H1 (cell line): ENCODE data around the gene PWP2. TPM values are rescaled to one million over a fixed set of nuclear protein-coding genes. Genes with fewer than 3 reads are reported as not detected.

Experiments used
- CTCF ChIA-PET: fragments of 300-600 bp; sonication (Branson Sonifier 250); formaldehyde crosslinking; loops from one replicate; lab custom pipeline; 2021; ENCODE audit not compliant: partially characterized antibody; lab: Charles Lee
- POLR2A ChIA-PET: fragments of 300-600 bp; sonication (Branson Sonifier 250); formaldehyde crosslinking; loops from one replicate; lab custom pipeline; 2021; ENCODE audit warnings: inconsistent platforms; ENCODE audit not compliant: partially characterized antibody; lab: Charles Lee
- DNase-seq, 2 experiments: peaks; one replicate each; pipeline versions ENCODE4 v3.0.0 to v3.0.0-alpha.2; 2010 to 2022; ENCODE audit warnings: low spot score in 2 of 2, low read depth in 1 of 2, mixed read lengths in 1 of 2
- FAIRE-seq: peaks from 2 replicates; lab custom pipeline; 2011; peaks lifted over from hg19 to GRCh38; lab: Jason Lieb, UNC
- H2AFZ ChIP-seq: 2 replicates; pipeline ENCODE4 v1.8.1; 2012; ENCODE audit warnings: low read length, inconsistent platforms
- H2AK5ac ChIP-seq: 2 replicates; pipeline ENCODE4 v1.6.1; 2013; ENCODE audit warnings: low read depth, low read length
- H2BK120ac ChIP-seq: replicated peaks from 2 replicates; pipeline ENCODE3; 2013; ENCODE audit warnings: low read depth, low read length, inconsistent platforms
- H2BK12ac ChIP-seq: 2 replicates; pipeline ENCODE4 v1.6.1; 2013; ENCODE audit warnings: low read depth, low read length
- H2BK15ac ChIP-seq: 2 replicates; pipeline ENCODE4 v1.6.1; 2013; ENCODE audit warnings: low read length
- H2BK20ac ChIP-seq: 2 replicates; pipeline ENCODE4 v1.6.1; 2013; ENCODE audit warnings: low read length
- H2BK5ac ChIP-seq: 2 replicates; pipeline ENCODE4 v1.6.1; 2013; ENCODE audit warnings: low read depth, low read length
- H3K14ac ChIP-seq: 2 replicates; pipeline ENCODE4 v1.6.1; 2013; ENCODE audit warnings: inconsistent platforms; ENCODE audit not compliant: insufficient read length
- H3K18ac ChIP-seq: 2 replicates; pipeline ENCODE4 v1.6.1; 2013; ENCODE audit warnings: low read length; ENCODE audit errors: extremely low read depth
- H3K23ac ChIP-seq: 2 replicates; pipeline ENCODE4 v1.6.1; 2013; ENCODE audit warnings: inconsistent platforms; ENCODE audit not compliant: insufficient read length
- H3K23me2 ChIP-seq: 2 replicates; pipeline ENCODE4 v1.6.1; 2013; ENCODE audit warnings: low read depth, low read length
- H3K27ac ChIP-seq: 2 replicates; pipeline ENCODE4 v1.6.1; 2011; ENCODE audit warnings: low read depth, low read length, inconsistent platforms
- H3K27me3 ChIP-seq, 4 experiments: replicated peaks in 1 of 4; 1 replicate in 1 of 4; 2 replicates in 3 of 4; pipeline versions ENCODE4 v1.6.1 to v1.8.1; 2011 to 2013; ENCODE audit warnings: low read length in 3 of 4, mild to moderate bottlenecking in 3 of 4, inconsistent platforms in 2 of 4, mixed read lengths in 2 of 4, moderate library complexity in 1 of 4; ENCODE audit not compliant: control insufficient read depth in 3 of 4, insufficient read depth in 3 of 4; ENCODE audit errors: extremely low read depth in 1 of 4
- H3K36me3 ChIP-seq, 4 experiments: 2 replicates each; pipeline versions ENCODE4 v1.6.1 to v1.8.1; 2011 to 2013; ENCODE audit warnings: mild to moderate bottlenecking in 4 of 4, low read length in 3 of 4, moderate library complexity in 2 of 4, control low read depth in 1 of 4, inconsistent platforms in 1 of 4; ENCODE audit not compliant: insufficient read depth in 4 of 4, control insufficient read depth in 2 of 4
- H3K4ac ChIP-seq: replicated peaks from 2 replicates; pipeline ENCODE3; 2013; ENCODE audit warnings: low read length, low read depth, mixed read lengths, inconsistent platforms; ENCODE audit not compliant: insufficient read length
- H3K4me1 ChIP-seq, 4 experiments: replicated peaks in 1 of 4; 1 replicate in 1 of 4; 2 replicates in 3 of 4; pipeline versions ENCODE4 v1.6.1 to v1.8.1; 2011 to 2013; ENCODE audit warnings: low read length in 3 of 4, inconsistent platforms in 2 of 4, mixed read lengths in 1 of 4; ENCODE audit not compliant: insufficient read depth in 4 of 4, control insufficient read depth in 3 of 4
- H3K4me2 ChIP-seq, 2 experiments: 2 replicates each; pipeline versions ENCODE4 v1.6.1 to v1.8.1; 2011 to 2013; ENCODE audit warnings: low read depth in 2 of 2, low read length in 2 of 2, control low read depth in 1 of 2, inconsistent platforms in 1 of 2, mild to moderate bottlenecking in 1 of 2; ENCODE audit not compliant: insufficient read depth in 1 of 2
- H3K4me3 ChIP-seq, 4 experiments: fragments of 200-600, 300-600 bp in 1 of 4; sonication (generic), shearing (Covaris generic), sonication (Bioruptor Twin) in 1 of 4; 2 replicates each; pipeline versions ENCODE4 v1.5.1 to v1.8.1; 2011 to 2016; ENCODE audit warnings: low read length in 4 of 4, low read depth in 3 of 4, control low read depth in 2 of 4, inconsistent platforms in 2 of 4, mild to moderate bottlenecking in 2 of 4, mixed read lengths in 1 of 4, moderate library complexity in 1 of 4; ENCODE audit not compliant: insufficient read depth in 2 of 4; ENCODE audit errors: extremely low read depth in 1 of 4
- H3K56ac ChIP-seq: replicated peaks from 2 replicates; pipeline ENCODE3; 2013; ENCODE audit warnings: low read depth, mild to moderate bottlenecking, mixed read lengths, low read length, inconsistent platforms; ENCODE audit not compliant: insufficient read length
- H3K79me1 ChIP-seq: 2 replicates; pipeline ENCODE4 v1.6.1; 2013; ENCODE audit warnings: low read depth, low read length, control low read depth
- H3K79me2 ChIP-seq, 2 experiments: 2 replicates each; pipeline versions ENCODE4 v1.6.1 to v1.8.1; 2012 to 2013; ENCODE audit warnings: low read length in 2 of 2, mild to moderate bottlenecking in 2 of 2, inconsistent platforms in 1 of 2; ENCODE audit not compliant: insufficient read depth in 2 of 2, control insufficient read depth in 1 of 2
- H3K9ac ChIP-seq, 4 experiments: replicated peaks in 1 of 4; 1 replicate in 1 of 4; 2 replicates in 3 of 4; pipeline versions ENCODE4 v1.6.1 to v1.8.1; 2011 to 2013; ENCODE audit warnings: low read depth in 3 of 4, low read length in 3 of 4, control low read depth in 2 of 4, mild to moderate bottlenecking in 2 of 4, moderate library complexity in 2 of 4, inconsistent platforms in 1 of 4; ENCODE audit errors: extremely low read depth in 1 of 4
- H3K9me3 ChIP-seq, 2 experiments: 2 replicates each; pipeline versions ENCODE4 v1.6.1 to v1.8.1; 2012 to 2013; ENCODE audit warnings: mild to moderate bottlenecking in 2 of 2, moderate library complexity in 2 of 2, control low read depth in 1 of 2, inconsistent platforms in 1 of 2, low read depth in 1 of 2, low read length in 1 of 2, mixed read lengths in 1 of 2; ENCODE audit not compliant: insufficient read depth in 2 of 2
- H4K20me1 ChIP-seq, 2 experiments: replicated peaks in 1 of 2; 2 replicates each; pipeline versions ENCODE3 to v1.8.1; 2011 to 2013; ENCODE audit warnings: inconsistent platforms in 2 of 2, low read length in 2 of 2, mild to moderate bottlenecking in 1 of 2; ENCODE audit not compliant: insufficient read depth in 2 of 2, control insufficient read depth in 1 of 2
- H4K5ac ChIP-seq: 2 replicates; pipeline ENCODE4 v1.6.1; 2013; ENCODE audit warnings: low read length, low read depth, mixed read lengths, inconsistent platforms; ENCODE audit not compliant: insufficient read length
- H4K8ac ChIP-seq: 2 replicates; pipeline ENCODE4 v1.8.0; 2013; ENCODE audit warnings: mild to moderate bottlenecking, moderate library complexity, low read length, inconsistent platforms; ENCODE audit not compliant: insufficient read depth; ENCODE audit errors: extremely low read depth
- H4K91ac ChIP-seq: replicated peaks from 2 replicates; pipeline ENCODE3; 2013; ENCODE audit warnings: low read length, mixed read lengths, inconsistent platforms; ENCODE audit not compliant: insufficient read length
- BCL11A ChIP-seq, 2 experiments: IDR thresholded peaks; one replicate each; pipeline ENCODE4 v1.6.1; 2011; ENCODE audit warnings: low read depth in 2 of 2, low read length in 2 of 2, mild to moderate bottlenecking in 2 of 2
- CBX5 ChIP-seq: fragments of 300-800, 300-1000 bp; sonication (generic); IDR thresholded peaks from 2 replicates; pipeline ENCODE4 v1.7.1; 2016; ENCODE audit warnings: antibody characterized with exemption, low read length, low read depth
- KDM5A ChIP-seq: fragments of 200-600 bp; IDR thresholded peaks from 2 replicates; pipeline ENCODE4 v1.7.1; 2012; ENCODE audit warnings: mild to moderate bottlenecking, low read length, inconsistent platforms, mixed read lengths
- NANOG ChIP-seq: IDR thresholded peaks from 2 replicates; pipeline ENCODE4 v1.6.1; 2011; ENCODE audit warnings: low read length, low read depth, mild to moderate bottlenecking, inconsistent platforms; ENCODE audit not compliant: insufficient read depth, poor library complexity, severe bottlenecking
- POU5F1 ChIP-seq: IDR thresholded peaks from 2 replicates; pipeline ENCODE4 v1.6.1; 2011; ENCODE audit warnings: low read depth, mild to moderate bottlenecking, low read length, moderate library complexity
- WGBS, 2 experiments: shearing (Covaris generic) in 1 of 2; methylation state at CpG; one replicate each; pipeline versions ENCODE4 v1.1.6 to v1.1.7; 2013 to 2015; ENCODE audit warnings: low lambda C conversion rate in 2 of 2, mixed read lengths in 2 of 2, inconsistent platforms in 1 of 2, low coverage in 1 of 2, missing lambda C conversion rate in 1 of 2; ENCODE audit not compliant: insufficient replicate concordance in 2 of 2, insufficient coverage in 1 of 2, insufficient read length in 1 of 2; ENCODE audit errors: extremely low coverage in 1 of 2, missing lambda C conversion rate in 1 of 2; 5-methylcytosine and 5-hydroxymethylcytosine counted together
- polyA plus RNA-seq, 7 experiments: library from polyadenylated mRNA; depleted of rRNA in 3 of 7; stranded (reverse) in 5 of 7; unstranded in 2 of 7; fragments of >200 nt in 5 of 7; fragments of 200-250 nt in 2 of 7; gene quantifications; 1 replicate in 5 of 7; 2 replicates in 1 of 7; 4 replicates in 1 of 7; pipeline versions ENCODE4 v1.2.1 to v1.2.3, GENCODE V29; 2011 to 2013; ENCODE audit warnings: missing spikeins in 2 of 7, mixed read lengths in 2 of 7
- total RNA-seq: library from RNA; stranded (reverse); fragmentation: NEBNext Ultra II Directional; extraction: Animal tissue kit (Norgen Biotek cat#: 25700); gene quantifications from 2 replicates; pipeline ENCODE4 v1.2.1, GENCODE V29; 2021

PWP2 gene
- total and polyA plus RNA-seq, 2 of the 8 experiments (the other 6 are each of a cell fraction or from before 2014, with no cell fraction given) = 4.4 to 6.7 TPM

DNA sequence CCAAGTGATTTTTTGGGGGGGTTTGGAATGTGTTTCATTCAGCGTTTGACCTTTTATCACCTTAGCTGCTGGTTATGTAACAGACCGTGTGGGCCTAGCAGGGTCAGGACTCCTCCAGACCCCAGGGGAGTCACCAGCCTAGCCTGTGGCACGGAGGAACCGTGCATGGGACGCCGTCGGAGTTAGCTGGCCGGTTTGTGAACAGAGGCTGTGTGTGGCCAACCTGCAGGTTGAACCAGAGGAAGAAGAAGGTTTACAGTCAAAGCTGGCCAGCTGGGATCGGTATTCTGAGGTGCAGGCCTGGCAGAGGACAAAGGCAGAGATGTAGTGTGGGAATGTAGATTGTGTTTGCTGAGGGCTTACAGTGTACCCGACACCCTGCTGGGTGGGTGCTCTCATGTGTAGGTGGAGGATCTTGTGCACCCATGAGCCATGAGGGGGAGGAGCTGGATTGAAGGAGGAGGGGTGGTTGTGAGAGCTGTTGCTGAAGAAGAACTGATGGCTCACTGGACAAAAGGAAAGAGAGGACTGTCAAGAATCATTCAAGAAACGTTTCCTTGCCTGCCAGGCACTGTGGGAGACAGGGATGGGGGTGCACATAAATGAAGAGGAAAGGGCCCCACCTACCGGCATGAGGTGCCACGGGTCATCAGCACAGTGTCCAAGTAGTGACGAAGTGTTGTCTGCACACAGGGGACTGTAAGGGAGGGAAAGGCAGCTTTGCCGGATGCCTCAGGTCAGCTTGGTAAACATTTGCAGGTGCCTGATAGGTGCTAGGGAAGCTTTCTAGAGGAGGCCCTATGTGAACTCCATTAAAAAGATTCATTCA is 40.0 kb upstream of the PWP2 start:
- Histone ChIP-seq H3K27me3 (no peaks in the 10 kb centered on the region), H3K4me2 (no peak overlapping the region), H3K9me3 (no peaks in the 10 kb centered on the region)
- TF ChIP-seq CBX5 = no peak
- TF ChIP-seq BCL11A (IDR thresholded peaks at IDR 0.05; ENCODE audit: low read depth in 2 of 2, low read length in 2 of 2) = no peak
- no peak for TF ChIP-seq NANOG
- no peak for TF ChIP-seq POU5F1
- no peak for TF ChIP-seq KDM5A
- TF ChIP-seq, all 59 proteins: peak for 0
- no peak overlapping the region for H4K5ac ChIP-seq
- H3K23me2 ChIP-seq = no peaks in the 10 kb centered on the region
- no peak overlapping the region for H3K4ac ChIP-seq
- no peak overlapping the region for H3K4me3 ChIP-seq
- H3K79me2 ChIP-seq = 0 out of 4 replicates have a peak, but pooled peaks cover 0 to 2% of the 10 kb centered on the region in 2 experiments
- no peak overlapping the region for H3K9ac ChIP-seq
- no peak overlapping the region; the same call in 1 of the 2 replicates for H4K8ac ChIP-seq
- H3K56ac ChIP-seq = no peak overlapping the region
- ChIA-PET POLR2A (interaction anchor here (0.8 kb wide), 1 partner anchor 11 kb away, joined by 3 read pairs; no protein-coding TSS in a partner anchor), CTCF (interaction anchor here (0.7 to 1.7 kb wide), 8 partner anchors 9 to 256 kb away, joined by 3 to 4 read pairs (median 3); no protein-coding TSS in a partner anchor)
- H4K20me1 ChIP-seq = peaks cover 6% of the 10 kb centered on the region in 2 experiments
- no peak overlapping the region for H3K23ac ChIP-seq
- H2AFZ ChIP-seq = no peak overlapping the region
- FAIRE-seq (no peak), DNase-seq (no peak)
- no peak overlapping the region for H2BK20ac ChIP-seq
- H2AK5ac ChIP-seq = no peak overlapping the region
- H3K14ac ChIP-seq = no peak overlapping the region
- H3K4me1 ChIP-seq = no peaks in the 10 kb centered on the region; a peak in 1 of 7 replicates
- peaks cover 2% of the 10 kb centered on the region; the same call in 1 of the 2 replicates for H3K79me1 ChIP-seq
- no peak overlapping the region for H3K27ac ChIP-seq
- H2BK120ac ChIP-seq = no peak overlapping the region
- H2BK5ac ChIP-seq = peak overlapping the region; percentile 37; the same call in 1 of the 2 replicates
- 88% methylated on average over 15 of the region's 15 CpGs; no CpG with 5 or more reads in 1 of the 2 experiments for WGBS, 2 experiments
- no peak overlapping the region for H4K91ac ChIP-seq
- H2BK15ac ChIP-seq = no peak overlapping the region
- H2BK12ac ChIP-seq = no peak overlapping the region
- peaks cover 0 to 26% (median 11%) of the 10 kb centered on the region in 4 experiments; a peak in 5 of 8 replicates for H3K36me3 ChIP-seq
- H3K18ac ChIP-seq = no peak overlapping the region
